ENCODE data around the gene UBA5. TPM values are rescaled to one million over a fixed set of nuclear protein-coding genes. Genes with fewer than 3 reads are reported as not detected.

The UBA5 gene
- total RNA-seq, 1 donor from 2014 or later, result 84.7 TPM

- Mint-ChIP-seq H3K36me3 (peaks cover 10% of the 10 kb centered on the region), H3K27ac (no peak overlapping the region), H3K4me1 (no peaks in the 10 kb centered on the region), H3K27me3 (ENCODE audit: insufficient read depth, low read depth) (no peaks in the 10 kb centered on the region), H3K4me3 (no peak overlapping the region), H3K9me3 (no peaks in the 10 kb centered on the region)
- H3F3A ChIP-seq (ENCODE audit: low read depth), result no peaks in the 10 kb centered on the region
- no peaks in the 10 kb centered on the region for H3K27me3 ChIP-seq
- no peaks in the 10 kb centered on the region for H3K9me3 ChIP-seq (ENCODE audit: low read depth)
- H3K79me2 ChIP-seq (ENCODE audit: low read depth), result no peaks in the 10 kb centered on the region
- no peak overlapping the region for H3K27ac ChIP-seq
- no peak overlapping the region for H2AFZ ChIP-seq (replicated peaks)
- no peak overlapping the region for H3K4me2 ChIP-seq
- no peak overlapping the region for H3K4me3 ChIP-seq
- DNase-seq (ENCODE audit: low spot score), result no peak
- peaks cover 10% of the 10 kb centered on the region for H3K36me3 ChIP-seq
- H4K20me1 ChIP-seq (ENCODE audit: low read depth), result no peaks in the 10 kb centered on the region
- H3K9ac ChIP-seq, result no peak overlapping the region
- no peak for TF ChIP-seq EZH2phosphoT487 (IDR thresholded peaks at IDR 0.05)
- TF ChIP-seq EZH2 (IDR thresholded peaks at IDR 0.05), result no peak
- TF ChIP-seq CTCF (IDR thresholded peaks at IDR 0.05), result no peak
- H3K4me1 ChIP-seq, result no peaks in the 10 kb centered on the region
Observed at GRCh38 chr3:132630612-132631011, 29.5 kb upstream of the UBA5 start.

GRCh38 chr3:132635052-132635451 is 25.1 kb upstream of the UBA5 start:
- Mint-ChIP-seq H3K4me3 (no peak overlapping the region), H3K27ac (no peak overlapping the region), H3K4me1 (no peaks in the 10 kb centered on the region)

GRCh38 chr3:132637590-132637989 is 22.5 kb upstream of the UBA5 start:
- no peaks in the 10 kb centered on the region for H3K9me3 ChIP-seq (ENCODE audit: low read depth)
- Mint-ChIP-seq H3K4me1 (no peaks in the 10 kb centered on the region), H3K27ac (no peak overlapping the region), H3K4me3 (no peak overlapping the region), H3K27me3 (ENCODE audit: insufficient read depth, low read depth) (no peaks in the 10 kb centered on the region), H3K36me3 (peaks cover 10% of the 10 kb centered on the region), H3K9me3 (no peaks in the 10 kb centered on the region)
- H3K9ac ChIP-seq, result no peak overlapping the region
- no peaks in the 10 kb centered on the region for H3K79me2 ChIP-seq (ENCODE audit: low read depth)
- H3K4me3 ChIP-seq, result no peak overlapping the region
- H3K27me3 ChIP-seq, result no peaks in the 10 kb centered on the region
- no peak overlapping the region for H3K27ac ChIP-seq
- H3K36me3 ChIP-seq, result peaks cover 5% of the 10 kb centered on the region
- H3F3A ChIP-seq (ENCODE audit: low read depth), result no peaks in the 10 kb centered on the region
- TF ChIP-seq EZH2 (IDR thresholded peaks at IDR 0.05) (no peak), CTCF (IDR thresholded peaks at IDR 0.05) (no peak), EZH2phosphoT487 (IDR thresholded peaks at IDR 0.05) (no peak)
- no peak overlapping the region for H2AFZ ChIP-seq (replicated peaks)
- DNase-seq (ENCODE audit: low spot score), result no peak
- peaks cover 6% of the 10 kb centered on the region for H3K4me1 ChIP-seq
- no peaks in the 10 kb centered on the region for H4K20me1 ChIP-seq (ENCODE audit: low read depth)
- no peak overlapping the region for H3K4me2 ChIP-seq

More at GRCh38 chr3:132635052-132635451, 25.1 kb upstream of the UBA5 start:
- Histone ChIP-seq H3K4me2 (no peak overlapping the region), H4K20me1 (ENCODE audit: low read depth) (no peaks in the 10 kb centered on the region), H3K9ac (no peak overlapping the region), H3K27ac (no peak overlapping the region), H3F3A (ENCODE audit: low read depth) (no peaks in the 10 kb centered on the region), H3K4me3 (no peak overlapping the region), H3K27me3 (no peaks in the 10 kb centered on the region), H3K79me2 (ENCODE audit: low read depth) (no peaks in the 10 kb centered on the region), H3K4me1 (peaks cover 6% of the 10 kb centered on the region), H3K9me3 (ENCODE audit: low read depth) (no peaks in the 10 kb centered on the region), H3K36me3 (peaks cover 5% of the 10 kb centered on the region), H2AFZ (replicated peaks) (no peak overlapping the region)
- H3K9me3 Mint-ChIP-seq, result no peaks in the 10 kb centered on the region
- peaks cover 10% of the 10 kb centered on the region for H3K36me3 Mint-ChIP-seq
- no peak for DNase-seq (ENCODE audit: low spot score)
- no peaks in the 10 kb centered on the region for H3K27me3 Mint-ChIP-seq (ENCODE audit: insufficient read depth, low read depth)
- TF ChIP-seq EZH2 (IDR thresholded peaks at IDR 0.05) (no peak), CTCF (IDR thresholded peaks at IDR 0.05) (no peak), EZH2phosphoT487 (IDR thresholded peaks at IDR 0.05) (no peak)
